IMR-90 (cell line): ENCODE data around the gene CLEC17A. TPM values are rescaled to one million over a fixed set of nuclear protein-coding genes. Genes with fewer than 3 reads are reported as not detected.

ENCODE experiments used
- ATAC-seq: fragments of 200-7000 bp; cut with Tn5 transposase; 2 replicates; pipeline ENCODE4 v1.9.1; 2020; ENCODE audit warnings: low read depth, mild to moderate bottlenecking, moderate library complexity
- BruUV-seq: library from RNA; stranded (reverse); fragments of 400-500 nt; replicated peaks from 2 replicates; lab custom pipeline; 2021; lab: Mats Ljungman, UMichigan
- CTCF ChIA-PET: fragments of 300-600 bp; formaldehyde crosslinking; extraction: SDS; loops from one replicate; lab custom pipeline; 2021; ENCODE audit warnings: antibody characterized with exemption; lab: Yijun Ruan, JAX
- POLR2A ChIA-PET: fragments of 300-600 bp; sonication (Branson Sonifier 250); formaldehyde crosslinking; loops from one replicate; lab custom pipeline; 2022; ENCODE audit warnings: antibody characterized with exemption; ENCODE audit not compliant: unreplicated experiment; lab: Charles Lee
- DNase-seq: peaks from one replicate; pipeline ENCODE4 v3.0.0; 2013
- H2AFZ ChIP-seq: replicated peaks from 2 replicates; pipeline ENCODE3; 2013; ENCODE audit warnings: low read length, mild to moderate bottlenecking; ENCODE audit not compliant: poor library complexity
- H2AK5ac ChIP-seq: 2 replicates; pipeline ENCODE4 v1.6.1; 2013; ENCODE audit warnings: low read depth, low read length, inconsistent platforms
- H2AK9ac ChIP-seq: replicated peaks from 2 replicates; pipeline ENCODE3; 2013; ENCODE audit warnings: mild to moderate bottlenecking, low read depth, low read length, moderate library complexity; ENCODE audit not compliant: poor library complexity
- H2BK120ac ChIP-seq: 2 replicates; pipeline ENCODE4 v1.6.1; 2013; ENCODE audit warnings: low read depth, low read length, inconsistent platforms
- H2BK15ac ChIP-seq: 3 replicates; pipeline ENCODE4 v1.6.1; 2013; ENCODE audit warnings: low read depth, low read length, inconsistent platforms
- H2BK20ac ChIP-seq: 2 replicates; pipeline ENCODE4 v1.6.1; 2013; ENCODE audit warnings: low read depth, mild to moderate bottlenecking, inconsistent platforms, low read length, moderate library complexity
- H2BK5ac ChIP-seq: 2 replicates; pipeline ENCODE4 v1.6.1; 2013; ENCODE audit warnings: mild to moderate bottlenecking, low read depth, low read length, inconsistent platforms; ENCODE audit not compliant: poor library complexity, severe bottlenecking
- H3K14ac ChIP-seq: replicated peaks from 2 replicates; pipeline ENCODE4 v1.6.1; 2013; ENCODE audit warnings: low read depth, low read length, inconsistent platforms
- H3K18ac ChIP-seq: 2 replicates; pipeline ENCODE4 v1.6.1; 2013; ENCODE audit warnings: low read depth, low read length, control low read depth
- H3K23ac ChIP-seq: 2 replicates; pipeline ENCODE4 v1.6.1; 2013; ENCODE audit warnings: low read depth, low read length, inconsistent platforms
- H3K27ac ChIP-seq: 2 replicates; pipeline ENCODE4 v1.5.1; 2013; ENCODE audit warnings: mild to moderate bottlenecking, control low read depth, low read length; ENCODE audit not compliant: insufficient read depth
- H3K27me3 ChIP-seq: 2 replicates; pipeline ENCODE4 v1.6.1; 2013; ENCODE audit warnings: low read length; ENCODE audit not compliant: control insufficient read depth, insufficient read depth
- H3K36me3 ChIP-seq: 2 replicates; pipeline ENCODE4 v1.6.1; 2013; ENCODE audit warnings: low read length, mixed read lengths; ENCODE audit not compliant: control insufficient read depth, insufficient read depth
- H3K4ac ChIP-seq: 2 replicates; pipeline ENCODE4 v1.6.1; 2013; ENCODE audit warnings: low read depth, low read length, inconsistent platforms
- H3K4me1 ChIP-seq: 2 replicates; pipeline ENCODE4 v1.6.1; 2013; ENCODE audit warnings: low read length, mixed read lengths; ENCODE audit not compliant: control insufficient read depth, insufficient read depth
- H3K4me2 ChIP-seq: 2 replicates; pipeline ENCODE4 v1.6.1; 2013; ENCODE audit warnings: low read depth, mild to moderate bottlenecking, control low read depth, low read length, moderate library complexity
- H3K4me3 ChIP-seq: 2 replicates; pipeline ENCODE4 v1.5.1; 2013; ENCODE audit warnings: low read depth, mild to moderate bottlenecking, control low read depth, low read length, moderate library complexity; ENCODE audit not compliant: insufficient read depth
- H3K56ac ChIP-seq: 2 replicates; pipeline ENCODE4 v1.6.1; 2013; ENCODE audit warnings: low read length, inconsistent platforms; ENCODE audit not compliant: insufficient read depth; ENCODE audit errors: extremely low read depth
- H3K79me1 ChIP-seq, 2 experiments: 2 replicates each; pipeline ENCODE4 v1.6.1; 2013; ENCODE audit warnings: low read length in 2 of 2, inconsistent platforms in 1 of 2, low read depth in 1 of 2
- H3K9ac ChIP-seq: 2 replicates; pipeline ENCODE4 v1.6.1; 2013; ENCODE audit warnings: low read depth, low read length, control low read depth
- H3K9me1 ChIP-seq: 2 replicates; pipeline ENCODE4 v1.6.1; 2013; ENCODE audit warnings: low read length, inconsistent platforms; ENCODE audit not compliant: insufficient read depth
- H3K9me3 ChIP-seq: 2 replicates; pipeline ENCODE4 v1.6.1; 2013; ENCODE audit warnings: low read length; ENCODE audit not compliant: control insufficient read depth, insufficient read depth
- H4K20me1 ChIP-seq: 2 replicates; pipeline ENCODE4 v1.6.1; 2013; ENCODE audit warnings: low read length, inconsistent platforms; ENCODE audit not compliant: insufficient read depth
- H4K5ac ChIP-seq: 2 replicates; pipeline ENCODE4 v1.6.1; 2013; ENCODE audit warnings: mild to moderate bottlenecking, low read depth, low read length, control low read depth
- H4K8ac ChIP-seq, 2 experiments: 2 replicates each; pipeline ENCODE4 v1.6.1; 2013; ENCODE audit warnings: low read depth in 2 of 2, low read length in 2 of 2, control low read depth in 1 of 2, inconsistent platforms in 1 of 2
- H4K91ac ChIP-seq: 2 replicates; pipeline ENCODE4 v1.6.1; 2013; ENCODE audit warnings: low read depth, low read length, inconsistent platforms; ENCODE audit not compliant: insufficient read depth
- CHD1 ChIP-seq: IDR thresholded peaks from 2 replicates; pipeline ENCODE4 v1.6.1; 2012; ENCODE audit warnings: low read depth, low read length, improper control_type of control experiment
- CTCF ChIP-seq: conservative IDR thresholded peaks from 2 replicates; pipeline ENCODE4 v1.5.1; 2012; ENCODE audit warnings: mild to moderate bottlenecking, low read depth, low read length, improper control_type of control experiment
- RCOR1 ChIP-seq: IDR thresholded peaks from 2 replicates; pipeline ENCODE4 v1.6.1; 2012; ENCODE audit warnings: mild to moderate bottlenecking, low read length, improper control_type of control experiment; ENCODE audit not compliant: insufficient replicate concordance
- RFX5 ChIP-seq: IDR thresholded peaks from 2 replicates; pipeline ENCODE4 v1.8.0; 2012; ENCODE audit warnings: low read depth, mild to moderate bottlenecking, low read length, moderate library complexity
- USF2 ChIP-seq: fragments of 150-350 bp; IDR thresholded peaks from 2 replicates; pipeline ENCODE4 v1.6.1; 2017; ENCODE audit warnings: mild to moderate bottlenecking, antibody characterized with exemption, low read length, low read depth
- WGBS, 2 experiments: methylation state at CpG; one replicate each; pipeline versions ENCODE4 v1.1.5 to v1.1.7; 2013; ENCODE audit warnings: missing lambda C conversion rate in 2 of 2; ENCODE audit not compliant: insufficient read length in 1 of 2; ENCODE audit errors: extremely low coverage in 2 of 2; 5-methylcytosine and 5-hydroxymethylcytosine counted together
- dilution Hi-C: fragments of 300-500 bp; cut with HindIII; formaldehyde crosslinking; loops from one replicate; pipeline ENCODE4 v1.14.3; 2018; ENCODE audit warnings: low sequenced_read_pairs; ENCODE audit not compliant: unreplicated experiment
- in situ Hi-C: fragments of 300-500 bp; cut with MboI; formaldehyde crosslinking; loops from 3 replicates; pipeline ENCODE4 v1.14.3; 2019; ENCODE audit warnings: low sequenced_read_pairs, inconsistent platforms, mixed read lengths
- intact Hi-C: fragments of 100-400 bp; cut with micrococcal nuclease; formaldehyde crosslinking; loops from 2 replicates; pipeline ENCODE4 v1.10.0; 2022
- polyA plus RNA-seq, 3 experiments: library from polyadenylated mRNA; depleted of rRNA; stranded (reverse); fragments of >200 nt; gene quantifications; 2 replicates each; pipeline ENCODE4 v1.2.3, GENCODE V29; 2012; ENCODE audit warnings: low replicate concordance in 1 of 3
- total RNA-seq: library from RNA; depleted of rRNA; stranded (reverse); fragments of >200 nt; gene quantifications from 2 replicates; pipeline ENCODE4 v1.2.3, GENCODE V29; 2012

Gene CLEC17A
- total and polyA plus RNA-seq, 2 of the 4 experiments (the other 2 are of a cell fraction): 0.05 TPM; not detected in 1

- no peak overlapping the region for H2BK20ac ChIP-seq
- no peak overlapping the region for H3K4me3 ChIP-seq
- 44 to 100% methylated on average over 2 of the region's 2 CpGs for WGBS, 2 experiments
- H3K4me2 ChIP-seq: no peak overlapping the region
- no peak overlapping the region for H2AK5ac ChIP-seq
- no peak overlapping the region for H4K5ac ChIP-seq
- no peak overlapping the region for H2AK9ac ChIP-seq
- H3K4me1 ChIP-seq: no peaks in the 10 kb centered on the region
- no peak overlapping the region for H3K23ac ChIP-seq
- no peaks in the 10 kb centered on the region for H3K79me1 ChIP-seq
- no peaks in the 10 kb centered on the region for H3K9me3 ChIP-seq
- H3K9me1 ChIP-seq: no peaks in the 10 kb centered on the region
- DNase-seq (no peak), ATAC-seq (no peak)
- no peak overlapping the region for H4K91ac ChIP-seq
- no peak overlapping the region for H3K56ac ChIP-seq
- no peak overlapping the region for H3K14ac ChIP-seq
- ChIA-PET CTCF (no interaction called here), POLR2A (no interaction called here)
- no peak overlapping the region for H3K18ac ChIP-seq
- no peak for TF ChIP-seq CHD1
- no peak for TF ChIP-seq CTCF
- TF ChIP-seq USF2: no peak
- no peak for TF ChIP-seq RCOR1
- TF ChIP-seq RFX5: no peak
- H2BK5ac ChIP-seq: no peak overlapping the region
- H2BK15ac ChIP-seq: no peak overlapping the region
- no peaks in the 10 kb centered on the region for H3K36me3 ChIP-seq
- BruUV-seq: no TSS peak
- dilution Hi-C loops (no loop called here), in situ Hi-C loops (no loop called here), intact Hi-C loops (no loop called here)
- H2AFZ ChIP-seq: no peak overlapping the region
- no peak overlapping the region for H2BK120ac ChIP-seq
- H4K20me1 ChIP-seq: no peaks in the 10 kb centered on the region
- no peak overlapping the region for H4K8ac ChIP-seq
- H3K4ac ChIP-seq: no peak overlapping the region
- no peak overlapping the region for H3K27ac ChIP-seq
- H3K9ac ChIP-seq: no peak overlapping the region
- no peaks in the 10 kb centered on the region for H3K27me3 ChIP-seq
These were observed 67.3 kb downstream of the CLEC17A start for GRCh38 chr19:14650161-14650560.
